ENCODE data around the gene STAC3.

Gene STAC3

GRCh38 chr12:57255916-57256315 lies 4.9 kb upstream of the STAC3 start:
- FAIRE-seq (no peak), DNase-seq (ENCODE audit: insufficient read length, low spot score) (no peak)

GRCh38 chr12:57254506-57255280 lies 3.7 kb upstream of the STAC3 start:
- FAIRE-seq = no peak

GRCh38 chr12:57250541-57250940 lies 446 bp downstream of the STAC3 start:
- FAIRE-seq (no peak), DNase-seq (ENCODE audit: insufficient read length, low spot score) (no peak)

More at GRCh38 chr12:57254506-57255280, 3.7 kb upstream of the STAC3 start:
- DNase-seq (ENCODE audit: insufficient read length, low spot score) = no peak

GRCh38 chr12:57248934-57249742 lies 1.8 kb downstream of the STAC3 start:
- no peak for FAIRE-seq
- no peak for DNase-seq (ENCODE audit: insufficient read length, low spot score)

GRCh38 chr12:57247041-57247440 lies 3.9 kb downstream of the STAC3 start:
- FAIRE-seq (no peak), DNase-seq (ENCODE audit: insufficient read length, low spot score) (no peak)

- FAIRE-seq (no peak), DNase-seq (ENCODE audit: insufficient read length, low spot score) (no peak)
These were observed 6.7 kb downstream of the STAC3 start for GRCh38 chr12:57244312-57244696.

GRCh38 chr12:57243521-57244311 lies 7.3 kb downstream of the STAC3 start:
- DNase-seq (ENCODE audit: insufficient read length, low spot score) (peak; percentile 62), FAIRE-seq (peak; percentile 82)

GRCh38 chr12:57242691-57243454 lies 8.1 kb downstream of the STAC3 start:
- FAIRE-seq = peak; percentile 73

GRCh38 chr12:57242329-57242690 lies 8.7 kb downstream of the STAC3 start:
- no peak for DNase-seq (ENCODE audit: insufficient read length, low spot score)
- no peak for FAIRE-seq

More at GRCh38 chr12:57242691-57243454, 8.1 kb downstream of the STAC3 start:
- DNase-seq (ENCODE audit: insufficient read length, low spot score) = no peak

- FAIRE-seq (no peak), DNase-seq (ENCODE audit: insufficient read length, low spot score) (no peak)
These were observed 9.3 kb downstream of the STAC3 start for GRCh38 chr12:57241402-57242310.

GRCh38 chr12:57240926-57241401 lies 10.0 kb downstream of the STAC3 start:
- FAIRE-seq = no peak

GRCh38 chr12:57240066-57240921 lies 10.7 kb downstream of the STAC3 start:
- DNase-seq (ENCODE audit: insufficient read length, low spot score) (no peak), FAIRE-seq (peak; percentile 75)

More at GRCh38 chr12:57240926-57241401, 10.0 kb downstream of the STAC3 start:
- DNase-seq (ENCODE audit: insufficient read length, low spot score) = no peak

GRCh38 chr12:57239587-57240065 lies 11.4 kb downstream of the STAC3 start:
- DNase-seq (ENCODE audit: insufficient read length, low spot score) = no peak
- FAIRE-seq = no peak

- FAIRE-seq = peak; percentile 91
These were observed 12.0 kb downstream of the STAC3 start for GRCh38 chr12:57238854-57239554.

GRCh38 chr12:57237932-57238853 lies 12.8 kb downstream of the STAC3 start:
- DNase-seq (ENCODE audit: insufficient read length, low spot score) (no peak), FAIRE-seq (peak; percentile 76)

More at GRCh38 chr12:57238854-57239554, 12.0 kb downstream of the STAC3 start:
- peak; percentile 84 for DNase-seq (ENCODE audit: insufficient read length, low spot score)

GRCh38 chr12:57237596-57237931 lies 13.4 kb downstream of the STAC3 start:
- DNase-seq (ENCODE audit: insufficient read length, low spot score) (no peak), FAIRE-seq (no peak)
